Pancreas (tissue), 10 donors: ENCODE measurements around the gene CARD9. TPM values are rescaled to one million over a fixed set of nuclear protein-coding genes. Genes with fewer than 3 reads are reported as not detected.

Source experiments
- ATAC-seq, 4 donors: fragments of 200-7000 bp; cut with Tn5 transposase; one replicate each; pipeline versions ENCODE4 v1.8.0 to v1.9.1; 2020; ENCODE audit warnings: mild to moderate bottlenecking in 4 of 4, moderate library complexity in 4 of 4
- DNase-seq, 6 donors: peaks; one replicate each; pipeline ENCODE4 v3.0.0-alpha.2; 2020
- FAIRE-seq: peaks from 2 replicates; lab custom pipeline; 2012; peaks lifted over from hg19 to GRCh38; lab: Jason Lieb, UNC
- H3K27ac ChIP-seq, 4 donors: fragments of 200-600 bp; sonication (generic); 1 replicate in 3 of 4; 2 replicates in 1 of 4; pipeline versions ENCODE4 v1.5.0 to v1.8.0; 2020
- H3K27me3 ChIP-seq, 4 donors: fragments of 200-600 bp; one replicate each; pipeline ENCODE4 v1.8.0; 2021
- H3K36me3 ChIP-seq, 3 donors: fragments of 200-600 bp; sonication (generic) in 1 of 3; one replicate each; pipeline versions ENCODE4 v1.5.0 to v1.8.0; 2020 to 2021
- H3K4me1 ChIP-seq, 3 donors: fragments of 200-600 bp; one replicate each; pipeline ENCODE4 v1.8.0; 2021
- H3K4me3 ChIP-seq, 4 donors: fragments of 200-600 bp; sonication (generic) in 2 of 4; one replicate each; pipeline versions ENCODE4 v1.5.0 to v1.8.0; 2020 to 2021
- H3K9me3 ChIP-seq, 4 donors: fragments of 200-600 bp; one replicate each; pipeline ENCODE4 v1.8.0; 2021
- WGBS, 2 donors: extraction: QIAGEN DNeasy Blood & Tissue Kit; methylation state at CpG; one replicate each; pipeline ENCODE4 v1.1.7; 2013; 5-methylcytosine and 5-hydroxymethylcytosine counted together
- intact Hi-C, 3 donors: fragments of 100-400 bp; cut with DNase I; formaldehyde crosslinking; loops; one replicate each; pipeline versions ENCODE4 v1.11.1 to v1.14.2; 2022
- polyA plus RNA-seq, 2 donors: library from polyadenylated mRNA; stranded (reverse); fragments of 200-250 nt; gene quantifications; one replicate each; pipeline ENCODE4 v1.2.3, GENCODE V29; 2013
- total RNA-seq, 6 donors: library from RNA; stranded (reverse); fragmentation: NEBNext Ultra II Directional in 4 of 6; extraction: Animal tissue kit (Norgen Biotek cat#: 25700) in 4 of 6; gene quantifications; one replicate each; pipeline versions ENCODE4 v1.2.1 to v1.2.4, GENCODE V29; 2021 to 2023
- TF ChIP-seq, protein P1 (sequence below), 4 donors: fragments of 200-600 bp; sonication (generic) in 3 of 4; IDR thresholded peaks; one replicate each; pipeline versions ENCODE4 v1.5.0 to v1.8.0; 2021; ENCODE audit warnings: antibody characterized with exemption in 4 of 4
- donor health status: healthy with polysubstance abuse.
- donor health status: DM: no; HTN: no; CAD: no; lungs with moderate emphysema.
- donor health status: DM: no; HTN: no; CAD: no.
- donor health status: control.
- donor health status: control.
- donor health status: Bipolar disorder and iron deficiency.
- donor health status: DM: yes; HTN: yes; CAD: no.
- donor health status: DM: no; HTN: no; CAD: no.
- donor health status: DM: no; HTN: no; CAD: no.
- donor health status: DM: yes; HTN: yes; CAD: no.

Gene CARD9
- total and polyA plus RNA-seq, 8 donors: 0.23 to 5.1 (median 1.1) TPM

DNA sequence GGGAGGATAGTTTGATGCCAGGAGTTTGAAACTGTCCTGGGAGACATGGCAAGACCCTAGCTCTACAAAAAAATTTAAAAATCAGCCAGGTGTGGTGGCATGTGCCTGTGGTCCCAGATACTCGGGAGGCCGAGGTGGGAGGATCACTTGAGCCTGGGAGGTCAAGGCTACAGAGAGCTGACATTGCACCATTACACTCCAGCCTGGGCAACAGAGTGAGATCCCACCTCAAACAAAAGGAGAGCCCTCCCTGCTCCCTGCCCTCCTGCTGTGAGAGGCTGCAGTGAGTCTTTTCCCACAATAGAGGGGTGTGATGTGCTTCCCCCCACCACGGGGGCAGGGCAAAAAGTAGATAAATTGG is 59.4 kb downstream of the CARD9 start:
- ATAC-seq (no peak), DNase-seq (no peak), FAIRE-seq (no peak)
- H3K36me3 ChIP-seq: no peaks in the 10 kb centered on the region
- no peaks in the 10 kb centered on the region for H3K4me1 ChIP-seq
- no peaks in the 10 kb centered on the region for H3K27me3 ChIP-seq
- 79 to 95% methylated on average over 3 of the region's 3 CpGs for WGBS, 2 donors
- no peaks in the 10 kb centered on the region for H3K9me3 ChIP-seq
- no peak overlapping the region for H3K27ac ChIP-seq
- TF ChIP-seq, protein P1, sequence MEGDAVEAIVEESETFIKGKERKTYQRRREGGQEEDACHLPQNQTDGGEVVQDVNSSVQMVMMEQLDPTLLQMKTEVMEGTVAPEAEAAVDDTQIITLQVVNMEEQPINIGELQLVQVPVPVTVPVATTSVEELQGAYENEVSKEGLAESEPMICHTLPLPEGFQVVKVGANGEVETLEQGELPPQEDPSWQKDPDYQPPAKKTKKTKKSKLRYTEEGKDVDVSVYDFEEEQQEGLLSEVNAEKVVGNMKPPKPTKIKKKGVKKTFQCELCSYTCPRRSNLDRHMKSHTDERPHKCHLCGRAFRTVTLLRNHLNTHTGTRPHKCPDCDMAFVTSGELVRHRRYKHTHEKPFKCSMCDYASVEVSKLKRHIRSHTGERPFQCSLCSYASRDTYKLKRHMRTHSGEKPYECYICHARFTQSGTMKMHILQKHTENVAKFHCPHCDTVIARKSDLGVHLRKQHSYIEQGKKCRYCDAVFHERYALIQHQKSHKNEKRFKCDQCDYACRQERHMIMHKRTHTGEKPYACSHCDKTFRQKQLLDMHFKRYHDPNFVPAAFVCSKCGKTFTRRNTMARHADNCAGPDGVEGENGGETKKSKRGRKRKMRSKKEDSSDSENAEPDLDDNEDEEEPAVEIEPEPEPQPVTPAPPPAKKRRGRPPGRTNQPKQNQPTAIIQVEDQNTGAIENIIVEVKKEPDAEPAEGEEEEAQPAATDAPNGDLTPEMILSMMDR (IDR thresholded peaks at IDR 0.05): no peak
- no peak overlapping the region for H3K4me3 ChIP-seq
- intact Hi-C loops: loop anchor here in 1 of 3 donors (10.0 kb wide), 1 partner anchor 321 kb away; no protein-coding TSS in a partner anchor

Other genes with a start within 250 kb of the CARD9 start
- not detected for gene LHX3, start 168.5 kb downstream of the CARD9 start, total RNA-seq
- not detected for gene LHX3, start 168.5 kb downstream of the CARD9 start, polyA plus RNA-seq
- 10 to 100 TPM in 3 of 6 donors, 1 to 10 TPM in 3; 6.8 to 11.0 (median 10.4) TPM for gene QSOX2, start 127.9 kb downstream of the CARD9 start, total RNA-seq
- gene QSOX2, start 127.9 kb downstream of the CARD9 start, polyA plus RNA-seq: 10 to 100 TPM; 12.2 to 19.1 TPM
- under 1 TPM; 0.14 to 0.58 (median 0.36) TPM for gene CCDC187, start 69.6 kb downstream of the CARD9 start, total RNA-seq
- 1 to 10 TPM; 2.0 to 2.6 TPM for gene CCDC187, start 69.6 kb downstream of the CARD9 start, polyA plus RNA-seq
- gene GPSM1, start 46.1 kb downstream of the CARD9 start, total RNA-seq: 10 to 100 TPM in 4 of 6 donors, 1 to 10 TPM in 2; 6.8 to 22.7 (median 11.5) TPM
- 10 to 100 TPM; 33.7 to 54.4 TPM for gene GPSM1, start 46.1 kb downstream of the CARD9 start, polyA plus RNA-seq
- 10 to 100 TPM; 10.1 to 26.8 (median 14.4) TPM for gene DNLZ, start 9.9 kb downstream of the CARD9 start, total RNA-seq
- gene DNLZ, start 9.9 kb downstream of the CARD9 start, polyA plus RNA-seq: 10 to 100 TPM; 14.1 to 19.4 TPM
- 1 to 10 TPM; 3.8 to 6.4 (median 4.7) TPM for gene SNAPC4, start 26.5 kb upstream of the CARD9 start, total RNA-seq
- 10 to 100 TPM; 18.1 to 22.0 TPM for gene SNAPC4, start 26.5 kb upstream of the CARD9 start, polyA plus RNA-seq
- 10 to 100 TPM; 13.8 to 29.1 (median 20.4) TPM for gene ENTR1, start 36.9 kb upstream of the CARD9 start, total RNA-seq
- 10 to 100 TPM; 34.9 to 36.6 TPM for gene ENTR1, start 36.9 kb upstream of the CARD9 start, polyA plus RNA-seq
- gene PMPCA, start 37.0 kb upstream of the CARD9 start, total RNA-seq: 10 to 100 TPM; 16.3 to 23.7 (median 17.4) TPM
- gene PMPCA, start 37.0 kb upstream of the CARD9 start, polyA plus RNA-seq: 10 to 100 TPM; 43.0 to 51.4 TPM
- 1 to 10 TPM; 3.8 to 10.0 (median 5.2) TPM for gene INPP5E, start 66.2 kb upstream of the CARD9 start, total RNA-seq
- 10 to 100 TPM; 13.9 to 14.9 TPM for gene INPP5E, start 66.2 kb upstream of the CARD9 start, polyA plus RNA-seq
- gene SEC16A, start 109.4 kb upstream of the CARD9 start, total RNA-seq: 10 to 100 TPM; 32.1 to 46.6 (median 39.5) TPM
- gene SEC16A, start 109.4 kb upstream of the CARD9 start, polyA plus RNA-seq: 10 to 100 TPM; 49.7 to 66.9 TPM
- 10 to 100 TPM; 19.6 to 39.8 (median 25.6) TPM for gene NOTCH1, start 172.4 kb upstream of the CARD9 start, total RNA-seq
- gene NOTCH1, start 172.4 kb upstream of the CARD9 start, polyA plus RNA-seq: 10 to 100 TPM in 1 of 2 donors, 1 to 10 TPM in 1; 9.3 to 20.1 TPM